Measurements from ENCODE around the gene CPSF6. TPM values are rescaled to one million over a fixed set of nuclear protein-coding genes. Genes with fewer than 3 reads are reported as not detected.
"Not testable (repeated sequence)": the region's sequence is repeated elsewhere in the genome, so short reads cannot be mapped to it uniquely, and the experiment has no call there.

The CPSF6 gene
- total and polyA plus RNA-seq, 2 of the 8 experiments (the other 6 are each of a cell fraction or from before 2014, with no cell fraction given): 92.7 to 167 TPM

- H2BK5ac ChIP-seq (ENCODE audit: low read depth, low read length); H4K20me1 ChIP-seq (replicated peaks in 1 of 2; ENCODE audit: control insufficient read depth in 1 of 2, insufficient read depth in 2 of 2, low read length in 2 of 2); H2BK120ac ChIP-seq (replicated peaks; ENCODE audit: low read depth, low read length); H3K4me2 ChIP-seq (ENCODE audit: insufficient read depth in 1 of 2, low read depth in 2 of 2, low read length in 2 of 2); H2BK15ac ChIP-seq (ENCODE audit: low read length); H4K5ac ChIP-seq (ENCODE audit: insufficient read length, low read depth, low read length); H2AFZ ChIP-seq (ENCODE audit: low read length); H3K4ac ChIP-seq (replicated peaks; ENCODE audit: insufficient read length, low read depth, low read length); H3K79me2 ChIP-seq (ENCODE audit: control insufficient read depth in 1 of 2, insufficient read depth in 2 of 2, low read length in 2 of 2); FAIRE-seq; H3K27ac ChIP-seq (ENCODE audit: low read depth, low read length); H3K14ac ChIP-seq (ENCODE audit: insufficient read length); H3K9me3 ChIP-seq (ENCODE audit: insufficient read depth in 2 of 2, low read depth in 1 of 2, low read length in 1 of 2); H3K79me1 ChIP-seq (ENCODE audit: low read depth, low read length); H3K4me3 ChIP-seq (ENCODE audit: extremely low read depth in 1 of 4, insufficient read depth in 2 of 4, low read depth in 3 of 4, low read length in 4 of 4); H2AK5ac ChIP-seq (ENCODE audit: low read depth, low read length); H3K4me1 ChIP-seq (replicated peaks in 1 of 4; ENCODE audit: control insufficient read depth in 3 of 4, insufficient read depth in 4 of 4, low read length in 3 of 4); H3K27me3 ChIP-seq (replicated peaks in 1 of 4; ENCODE audit: control insufficient read depth in 3 of 4, extremely low read depth in 1 of 4, insufficient read depth in 3 of 4, low read length in 3 of 4); H4K91ac ChIP-seq (replicated peaks; ENCODE audit: insufficient read length, low read length); H3K56ac ChIP-seq (replicated peaks; ENCODE audit: insufficient read length, low read depth, low read length); H2BK20ac ChIP-seq (ENCODE audit: low read length); DNase-seq (ENCODE audit: low read depth in 1 of 2, low spot score in 2 of 2); H3K9ac ChIP-seq (replicated peaks in 1 of 4; ENCODE audit: extremely low read depth in 1 of 4, low read depth in 3 of 4, low read length in 3 of 4); H3K18ac ChIP-seq (ENCODE audit: extremely low read depth, low read length); H2BK12ac ChIP-seq (ENCODE audit: low read depth, low read length); H3K23ac ChIP-seq (ENCODE audit: insufficient read length); H3K23me2 ChIP-seq (ENCODE audit: low read depth, low read length); H4K8ac ChIP-seq (ENCODE audit: extremely low read depth, insufficient read depth, low read length): not testable (repeated sequence)
- ChIA-PET POLR2A (ENCODE audit: partially characterized antibody) (interaction anchor here (0.9 to 2.2 kb wide), 4 partner anchors 11 to 22 kb away, joined by 5 to 11 read pairs (median 7); no protein-coding TSS in a partner anchor), CTCF (ENCODE audit: partially characterized antibody) (interaction anchor here (1.3 to 2.9 kb wide), 4 partner anchors 9 to 109 kb away, joined by 4 to 16 read pairs (median 6); no protein-coding TSS in a partner anchor)
- WGBS, 2 experiments (ENCODE audit: extremely low coverage in 1 of 2, insufficient coverage in 1 of 2, insufficient read length in 1 of 2, insufficient replicate concordance in 2 of 2, low coverage in 1 of 2, low lambda C conversion rate in 2 of 2, missing lambda C conversion rate in 1 of 2): 90% methylated on average over 8 of the region's 8 CpGs; no CpG with 5 or more reads in 1 of the 2 experiments
- H3K36me3 ChIP-seq (ENCODE audit: control insufficient read depth in 2 of 4, insufficient read depth in 4 of 4, low read length in 3 of 4): peaks cover 2 to 85% (median 36%) of the 10 kb centered on the region in 4 experiments; a peak in 7 of 8 replicates
Measured at GRCh38 chr12:69265633-69266032, 26.3 kb downstream of the CPSF6 start.
